ENCODE measurements around the gene ZFYVE9.

The ZFYVE9 gene

DNA sequence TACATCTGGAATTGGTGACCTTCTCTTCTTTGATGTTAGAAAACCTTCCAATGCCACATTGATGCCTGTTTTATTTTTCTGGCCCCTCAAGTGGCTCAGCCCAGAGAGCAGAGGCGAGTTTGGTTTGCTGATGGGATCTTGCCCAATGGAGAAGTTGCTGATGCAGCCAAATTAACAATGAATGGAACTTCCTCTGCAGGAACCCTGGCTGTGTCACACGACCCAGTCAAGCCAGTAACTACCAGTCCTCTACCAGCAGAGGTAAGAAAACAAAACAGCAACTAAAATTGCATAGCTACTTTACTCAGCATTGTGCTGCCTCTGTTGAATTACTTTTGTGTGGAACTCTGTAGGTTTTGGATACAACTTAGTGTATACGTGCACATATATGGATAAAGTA lies 126.5 kb downstream of the ZFYVE9 start:
- Mint-ChIP-seq H3K27ac (no peak overlapping the region), H3K36me3 (ENCODE audit: low read depth) (no peaks in the 10 kb centered on the region), H3K9me3 (no peaks in the 10 kb centered on the region), H3K4me1 (ENCODE audit: low read depth) (no peaks in the 10 kb centered on the region), H3K27me3 (ENCODE audit: low read depth) (no peaks in the 10 kb centered on the region), H3K4me3 (no peak overlapping the region)

GRCh38 chr1:52281518-52281917 lies 139.6 kb downstream of the ZFYVE9 start:
- H3K9me3 Mint-ChIP-seq: no peaks in the 10 kb centered on the region
- no peaks in the 10 kb centered on the region for H3K36me3 Mint-ChIP-seq (ENCODE audit: low read depth)
- H3K4me1 Mint-ChIP-seq (ENCODE audit: low read depth): no peaks in the 10 kb centered on the region
- no peak overlapping the region for H3K4me3 Mint-ChIP-seq
- H3K27me3 Mint-ChIP-seq (ENCODE audit: low read depth): no peaks in the 10 kb centered on the region
- no peak overlapping the region for H3K27ac Mint-ChIP-seq

- Mint-ChIP-seq H3K36me3 (ENCODE audit: low read depth) (no peaks in the 10 kb centered on the region), H3K27me3 (ENCODE audit: low read depth) (no peaks in the 10 kb centered on the region), H3K9me3 (no peaks in the 10 kb centered on the region), H3K4me3 (no peak overlapping the region), H3K4me1 (ENCODE audit: low read depth) (no peaks in the 10 kb centered on the region), H3K27ac (no peak overlapping the region)
These were observed 146.4 kb downstream of the ZFYVE9 start for GRCh38 chr1:52288286-52288685.

GRCh38 chr1:52294580-52294979 lies 152.7 kb downstream of the ZFYVE9 start:
- no peak overlapping the region for H3K27ac Mint-ChIP-seq
- no peak overlapping the region for H3K4me3 Mint-ChIP-seq
- no peaks in the 10 kb centered on the region for H3K36me3 Mint-ChIP-seq (ENCODE audit: low read depth)
- no peaks in the 10 kb centered on the region for H3K9me3 Mint-ChIP-seq
- H3K4me1 Mint-ChIP-seq (ENCODE audit: low read depth): no peaks in the 10 kb centered on the region
- H3K27me3 Mint-ChIP-seq (ENCODE audit: low read depth): no peaks in the 10 kb centered on the region

GRCh38 chr1:52296345-52296744 lies 154.5 kb downstream of the ZFYVE9 start:
- Mint-ChIP-seq H3K27ac (no peak overlapping the region), H3K4me1 (ENCODE audit: low read depth) (no peaks in the 10 kb centered on the region), H3K27me3 (ENCODE audit: low read depth) (no peaks in the 10 kb centered on the region), H3K9me3 (no peaks in the 10 kb centered on the region), H3K4me3 (no peak overlapping the region), H3K36me3 (ENCODE audit: low read depth) (no peaks in the 10 kb centered on the region)

DNA sequence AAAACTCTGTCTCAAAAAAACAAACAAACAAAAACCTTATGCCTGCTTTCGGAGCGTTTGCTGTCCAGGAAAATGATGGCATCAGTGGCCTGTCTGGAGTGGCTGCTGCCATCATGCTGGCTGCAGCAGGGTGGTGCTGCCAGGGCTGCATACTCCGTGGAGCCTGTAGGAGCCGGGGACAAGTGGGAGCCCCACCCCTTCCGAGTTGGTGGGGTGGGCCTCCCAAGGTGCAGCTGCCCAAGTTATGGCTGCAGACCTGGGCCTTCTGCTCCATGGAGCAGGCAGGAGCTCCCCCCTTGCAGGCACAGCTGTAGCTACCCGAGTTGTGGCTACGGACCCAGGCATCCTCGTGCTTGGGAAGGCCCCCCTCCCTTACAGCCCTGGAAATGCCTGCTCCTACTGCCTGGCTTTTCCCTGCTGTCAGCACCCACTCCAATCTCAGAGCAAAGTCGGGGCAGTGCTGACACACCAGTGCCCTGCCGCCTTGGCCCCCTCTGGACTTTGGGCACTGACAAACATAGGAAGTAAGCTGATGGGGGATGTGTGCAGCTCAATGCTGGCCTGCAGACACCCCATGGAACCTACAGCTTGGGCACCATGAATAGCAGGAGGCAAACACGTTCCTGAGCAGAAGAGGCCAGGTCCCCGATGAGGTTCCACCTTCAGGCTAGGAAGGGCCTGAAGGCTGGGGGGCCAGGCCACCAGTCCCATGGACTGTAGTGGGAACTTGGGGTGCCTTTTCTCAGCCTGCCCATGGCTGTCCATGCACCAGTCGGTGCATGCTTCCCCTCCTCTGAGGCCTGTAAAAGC lies 163.7 kb downstream of the ZFYVE9 start:
- Mint-ChIP-seq H3K9me3 (no peaks in the 10 kb centered on the region), H3K27me3 (ENCODE audit: low read depth) (no peaks in the 10 kb centered on the region), H3K36me3 (ENCODE audit: low read depth) (no peaks in the 10 kb centered on the region), H3K27ac (no peak overlapping the region), H3K4me1 (ENCODE audit: low read depth) (no peaks in the 10 kb centered on the region), H3K4me3 (no peak overlapping the region)

GRCh38 chr1:52306227-52307006 lies 164.5 kb downstream of the ZFYVE9 start:
- Mint-ChIP-seq H3K9me3 (no peaks in the 10 kb centered on the region), H3K4me3 (no peak overlapping the region), H3K36me3 (ENCODE audit: low read depth) (no peaks in the 10 kb centered on the region), H3K4me1 (ENCODE audit: low read depth) (no peaks in the 10 kb centered on the region), H3K27ac (no peak overlapping the region), H3K27me3 (ENCODE audit: low read depth) (no peaks in the 10 kb centered on the region)

DNA sequence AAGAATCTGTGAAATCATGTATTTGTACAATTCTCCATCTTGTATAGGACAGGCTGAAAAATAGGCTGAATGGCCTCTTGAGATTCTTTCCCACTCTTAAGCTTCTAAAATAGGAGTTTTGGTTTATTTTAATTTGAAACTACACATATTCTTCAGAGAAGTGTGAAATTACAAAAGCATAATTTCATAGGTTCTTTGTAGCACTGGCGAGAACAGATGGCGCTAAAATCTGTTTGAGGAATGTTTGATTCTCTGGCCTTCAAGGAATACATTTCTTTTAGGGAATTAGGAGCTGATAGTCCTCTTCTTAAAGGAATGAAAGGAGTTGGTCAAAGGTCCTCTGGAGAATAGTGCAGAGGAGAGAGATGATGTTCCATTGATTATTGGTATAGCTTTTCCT lies 179.2 kb downstream of the ZFYVE9 start:
- Mint-ChIP-seq H3K27ac (no peak overlapping the region), H3K9me3 (no peaks in the 10 kb centered on the region), H3K4me3 (no peak overlapping the region), H3K4me1 (ENCODE audit: low read depth) (no peaks in the 10 kb centered on the region), H3K36me3 (ENCODE audit: low read depth) (no peaks in the 10 kb centered on the region), H3K27me3 (ENCODE audit: low read depth) (no peaks in the 10 kb centered on the region)

DNA sequence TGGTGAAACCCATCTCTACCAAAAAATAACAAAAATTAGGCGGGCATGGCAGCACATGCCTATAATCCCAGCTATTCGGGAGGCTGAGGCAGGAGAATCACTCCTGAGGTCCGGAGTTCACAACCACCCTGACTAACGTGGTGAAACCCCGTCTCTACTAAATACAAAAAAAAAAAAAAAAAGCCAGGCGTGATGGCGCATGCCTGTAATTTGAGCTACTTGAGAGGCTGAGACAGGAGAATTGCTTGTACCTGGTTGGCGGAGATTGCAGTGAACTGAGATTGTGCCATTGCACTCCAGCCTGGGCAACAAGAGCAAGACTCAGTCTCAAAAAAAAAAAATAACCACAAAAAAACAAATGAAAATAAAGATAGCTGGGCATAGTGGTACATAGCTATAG lies 181.8 kb downstream of the ZFYVE9 start:
- H3K9me3 Mint-ChIP-seq: no peaks in the 10 kb centered on the region
- H3K4me3 Mint-ChIP-seq: no peak overlapping the region
- no peaks in the 10 kb centered on the region for H3K4me1 Mint-ChIP-seq (ENCODE audit: low read depth)
- H3K36me3 Mint-ChIP-seq (ENCODE audit: low read depth): no peaks in the 10 kb centered on the region
- H3K27me3 Mint-ChIP-seq (ENCODE audit: low read depth): no peaks in the 10 kb centered on the region
- no peak overlapping the region for H3K27ac Mint-ChIP-seq

DNA sequence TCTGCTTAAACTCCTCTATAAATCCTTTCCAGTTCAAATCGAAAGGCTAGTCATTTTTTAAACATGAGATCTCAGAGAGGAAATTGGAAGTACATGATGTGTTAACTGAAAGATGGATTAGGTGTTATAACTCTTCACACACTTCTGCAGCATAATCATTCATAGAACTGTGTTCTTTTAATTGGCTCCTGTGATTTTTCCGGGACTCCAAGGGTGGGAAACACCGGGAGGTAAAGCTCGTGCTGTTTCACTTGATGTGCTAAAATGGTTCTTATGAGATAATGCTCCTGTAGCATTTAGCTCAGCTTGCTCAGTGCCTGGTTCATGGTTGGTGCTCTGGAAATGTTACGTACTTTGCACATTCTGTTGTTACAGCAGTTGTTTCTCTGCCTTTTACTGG lies 183.9 kb downstream of the ZFYVE9 start:
- Mint-ChIP-seq H3K27ac (no peak overlapping the region), H3K4me3 (no peak overlapping the region), H3K27me3 (ENCODE audit: low read depth) (no peaks in the 10 kb centered on the region), H3K36me3 (ENCODE audit: low read depth) (no peaks in the 10 kb centered on the region), H3K4me1 (ENCODE audit: low read depth) (peaks cover 2% of the 10 kb centered on the region), H3K9me3 (no peaks in the 10 kb centered on the region)

- H3K4me3 Mint-ChIP-seq: no peak overlapping the region
- H3K9me3 Mint-ChIP-seq: no peaks in the 10 kb centered on the region
- no peaks in the 10 kb centered on the region for H3K36me3 Mint-ChIP-seq (ENCODE audit: low read depth)
- H3K27me3 Mint-ChIP-seq (ENCODE audit: low read depth): no peaks in the 10 kb centered on the region
- H3K4me1 Mint-ChIP-seq (ENCODE audit: low read depth): peaks cover 2% of the 10 kb centered on the region
- no peak overlapping the region for H3K27ac Mint-ChIP-seq
These were observed 186.7 kb downstream of the ZFYVE9 start for GRCh38 chr1:52328615-52329014.

- Mint-ChIP-seq H3K9me3 (no peaks in the 10 kb centered on the region), H3K27me3 (ENCODE audit: low read depth) (no peaks in the 10 kb centered on the region), H3K4me3 (no peak overlapping the region), H3K36me3 (ENCODE audit: low read depth) (no peaks in the 10 kb centered on the region), H3K4me1 (ENCODE audit: low read depth) (peaks cover 2% of the 10 kb centered on the region), H3K27ac (no peak overlapping the region)
These were observed 190.5 kb downstream of the ZFYVE9 start for GRCh38 chr1:52332411-52332810.

DNA sequence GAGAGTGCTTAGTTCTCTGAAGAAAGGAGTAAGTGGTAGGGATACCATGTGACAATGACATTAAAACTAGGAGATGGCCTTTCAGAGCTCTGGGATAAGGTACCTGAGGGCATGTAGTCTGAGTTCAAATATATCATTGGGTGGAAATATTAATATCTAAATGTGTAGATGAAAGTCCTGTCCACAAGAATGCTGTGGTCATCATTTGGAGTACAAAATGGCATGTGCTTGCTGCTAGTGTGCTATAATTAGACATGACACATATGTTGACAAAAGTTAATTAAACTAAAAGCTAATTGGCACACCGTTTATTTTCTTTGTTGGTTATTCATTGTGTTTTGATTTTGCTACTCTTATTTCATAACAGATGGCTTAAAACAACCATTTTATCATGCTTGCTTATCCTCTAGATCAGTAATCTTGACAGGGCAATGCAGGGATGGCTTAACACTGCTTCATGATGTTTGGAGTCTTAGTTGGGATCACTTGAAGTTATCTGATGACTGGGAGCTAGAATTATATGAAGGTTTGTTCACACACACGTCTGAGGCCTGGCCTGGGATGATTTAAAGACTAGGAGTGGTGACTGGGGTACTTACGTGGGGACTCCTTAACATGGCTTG lies 193.1 kb downstream of the ZFYVE9 start:
- H3K4me3 Mint-ChIP-seq: no peak overlapping the region
- peaks cover 2% of the 10 kb centered on the region for H3K4me1 Mint-ChIP-seq (ENCODE audit: low read depth)
- H3K9me3 Mint-ChIP-seq: no peaks in the 10 kb centered on the region
- no peaks in the 10 kb centered on the region for H3K27me3 Mint-ChIP-seq (ENCODE audit: low read depth)
- H3K36me3 Mint-ChIP-seq (ENCODE audit: low read depth): no peaks in the 10 kb centered on the region
- no peak overlapping the region for H3K27ac Mint-ChIP-seq

- no peak overlapping the region for H3K4me3 Mint-ChIP-seq
- H3K9me3 Mint-ChIP-seq: no peaks in the 10 kb centered on the region
- H3K27ac Mint-ChIP-seq: no peak overlapping the region
- no peaks in the 10 kb centered on the region for H3K36me3 Mint-ChIP-seq (ENCODE audit: low read depth)
- H3K4me1 Mint-ChIP-seq (ENCODE audit: low read depth): no peaks in the 10 kb centered on the region
- no peaks in the 10 kb centered on the region for H3K27me3 Mint-ChIP-seq (ENCODE audit: low read depth)
These were observed 195.6 kb downstream of the ZFYVE9 start for GRCh38 chr1:52337439-52337838.

Data from T-helper 1 cell treated with Interleukin-12 subunit alpha and Interleukin-12 subunit beta and Interleukin-4 antibody, amounts not matched to agents 30 μg/mL and 1 μg/mL, for 36 hours (primary cell).